A673 (cell line): ENCODE data around the gene ADD3. TPM values are rescaled to one million over a fixed set of nuclear protein-coding genes. Genes with fewer than 3 reads are reported as not detected.

Source experiments
- BruUV-seq: library from RNA; stranded (reverse); fragments of 400-500 nt; replicated peaks from 2 replicates; lab custom pipeline; 2021; lab: Mats Ljungman, UMichigan
- CTCF ChIA-PET: fragments of 300-600 bp; sonication (Branson Sonifier 250); formaldehyde crosslinking; loops from one replicate; lab custom pipeline; 2022; ENCODE audit warnings: antibody characterized with exemption; lab: Charles Lee
- POLR2A ChIA-PET: fragments of 300-600 bp; sonication (Branson Sonifier 250); formaldehyde crosslinking; loops from one replicate; lab custom pipeline; 2022; ENCODE audit warnings: antibody characterized with exemption; ENCODE audit not compliant: low non-redundant PET; lab: Charles Lee
- DNase-seq: peaks from one replicate; pipeline ENCODE4 v3.0.0-alpha.2; 2015; ENCODE audit warnings: low spot score
- H3K27ac ChIP-seq: fragments of 200-600 bp; sonication (generic); 2 replicates; pipeline ENCODE4 v1.5.1; 2016; ENCODE audit warnings: mixed run types, low read depth, mild to moderate bottlenecking, mixed read lengths, antibody characterized with exemption, low read length; ENCODE audit not compliant: poor library complexity, severe bottlenecking
- H3K27me3 ChIP-seq: fragments of 200-600 bp; sonication (generic); replicated peaks from 2 replicates; pipeline ENCODE4 v1.6.1; 2017; ENCODE audit warnings: mixed run types, low read depth, mild to moderate bottlenecking, mixed read lengths, antibody characterized with exemption, low read length; ENCODE audit not compliant: insufficient read depth, poor library complexity
- H3K36me3 ChIP-seq: fragments of 200-600 bp; sonication (generic); 2 replicates; pipeline ENCODE4 v1.6.1; 2016; ENCODE audit warnings: mixed run types, mild to moderate bottlenecking, mixed read lengths, antibody characterized with exemption, low read length; ENCODE audit not compliant: insufficient read depth, poor library complexity, severe bottlenecking
- H3K4me1 ChIP-seq: fragments of 200-600 bp; sonication (generic); 2 replicates; pipeline ENCODE4 v1.6.1; 2017; ENCODE audit warnings: mixed run types, mild to moderate bottlenecking, mixed read lengths, antibody characterized with exemption, low read length; ENCODE audit not compliant: insufficient read depth, poor library complexity, severe bottlenecking
- H3K4me3 ChIP-seq: fragments of 200-600 bp; sonication (generic); 2 replicates; pipeline ENCODE4 v1.5.1; 2016; ENCODE audit warnings: low read depth, mixed run types, mild to moderate bottlenecking, mixed read lengths, low read length; ENCODE audit not compliant: poor library complexity, severe bottlenecking
- H3K9me3 ChIP-seq: fragments of 200-600 bp; sonication (generic); 2 replicates; pipeline ENCODE4 v1.6.1; 2016; ENCODE audit warnings: mixed run types, low read depth, mild to moderate bottlenecking, mixed read lengths, antibody characterized with exemption, low read length; ENCODE audit not compliant: poor library complexity, severe bottlenecking
- EZH2 ChIP-seq: fragments of 200-600 bp; sonication (generic); IDR thresholded peaks from 2 replicates; pipeline ENCODE4 v1.6.1; 2017; ENCODE audit warnings: borderline replicate concordance, low read depth, mild to moderate bottlenecking, mixed read lengths, antibody characterized with exemption, low read length; ENCODE audit not compliant: poor library complexity, severe bottlenecking
- intact Hi-C: fragments of 100-400 bp; cut with micrococcal nuclease; formaldehyde crosslinking; loops from one replicate; pipeline ENCODE4 v1.10.0; 2022; ENCODE audit not compliant: unreplicated experiment
- total RNA-seq: library from RNA; stranded (reverse); gene quantifications from 2 replicates; pipeline ENCODE4 v1.2.3, GENCODE V29; 2021
- TF ChIP-seq, protein P1 (sequence below): fragments of 300-800, 200-600 bp; sonication (generic); conservative IDR thresholded peaks from 2 replicates; pipeline ENCODE4 v1.5.1; 2017; ENCODE audit warnings: low read depth, mild to moderate bottlenecking, antibody characterized with exemption, low read length, moderate library complexity, mixed read lengths

The ADD3 gene
- total RNA-seq, 1 experiment from 2014 or later: 82.9 TPM

DNA sequence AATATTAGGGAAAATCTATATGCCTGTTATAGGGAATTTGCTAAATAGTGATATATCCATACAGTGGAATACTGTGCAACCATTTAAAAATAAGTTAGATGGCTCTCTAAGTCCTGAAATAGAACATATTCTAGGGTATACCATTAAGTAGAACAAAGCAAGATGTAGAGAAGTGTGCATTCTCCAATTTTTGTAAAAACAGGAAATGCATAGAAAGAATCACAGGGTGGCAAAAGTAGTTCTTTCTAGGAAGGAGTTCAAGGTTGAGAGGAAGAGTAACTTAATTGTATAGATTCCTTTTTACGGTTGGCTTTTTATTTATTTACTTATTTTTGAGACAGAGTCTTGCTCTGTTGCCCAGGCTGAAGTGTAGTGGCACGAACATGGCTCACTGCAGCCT is 43.7 kb downstream of the ADD3 start:
- TF ChIP-seq, protein P1, sequence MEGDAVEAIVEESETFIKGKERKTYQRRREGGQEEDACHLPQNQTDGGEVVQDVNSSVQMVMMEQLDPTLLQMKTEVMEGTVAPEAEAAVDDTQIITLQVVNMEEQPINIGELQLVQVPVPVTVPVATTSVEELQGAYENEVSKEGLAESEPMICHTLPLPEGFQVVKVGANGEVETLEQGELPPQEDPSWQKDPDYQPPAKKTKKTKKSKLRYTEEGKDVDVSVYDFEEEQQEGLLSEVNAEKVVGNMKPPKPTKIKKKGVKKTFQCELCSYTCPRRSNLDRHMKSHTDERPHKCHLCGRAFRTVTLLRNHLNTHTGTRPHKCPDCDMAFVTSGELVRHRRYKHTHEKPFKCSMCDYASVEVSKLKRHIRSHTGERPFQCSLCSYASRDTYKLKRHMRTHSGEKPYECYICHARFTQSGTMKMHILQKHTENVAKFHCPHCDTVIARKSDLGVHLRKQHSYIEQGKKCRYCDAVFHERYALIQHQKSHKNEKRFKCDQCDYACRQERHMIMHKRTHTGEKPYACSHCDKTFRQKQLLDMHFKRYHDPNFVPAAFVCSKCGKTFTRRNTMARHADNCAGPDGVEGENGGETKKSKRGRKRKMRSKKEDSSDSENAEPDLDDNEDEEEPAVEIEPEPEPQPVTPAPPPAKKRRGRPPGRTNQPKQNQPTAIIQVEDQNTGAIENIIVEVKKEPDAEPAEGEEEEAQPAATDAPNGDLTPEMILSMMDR: no peak
- no peak for TF ChIP-seq EZH2
- ChIA-PET CTCF (no interaction called here), POLR2A (no interaction called here)
- DNase-seq: no peak
- no peaks in the 10 kb centered on the region for H3K27me3 ChIP-seq
- no peak overlapping the region for H3K27ac ChIP-seq
- H3K36me3 ChIP-seq: no peaks in the 10 kb centered on the region
- intact Hi-C loops: no loop called here
- H3K4me3 ChIP-seq: no peak overlapping the region
- peaks cover 15% of the 10 kb centered on the region for H3K4me1 ChIP-seq
- no TSS peak for BruUV-seq
- H3K9me3 ChIP-seq: peaks cover 12% of the 10 kb centered on the region

DNA sequence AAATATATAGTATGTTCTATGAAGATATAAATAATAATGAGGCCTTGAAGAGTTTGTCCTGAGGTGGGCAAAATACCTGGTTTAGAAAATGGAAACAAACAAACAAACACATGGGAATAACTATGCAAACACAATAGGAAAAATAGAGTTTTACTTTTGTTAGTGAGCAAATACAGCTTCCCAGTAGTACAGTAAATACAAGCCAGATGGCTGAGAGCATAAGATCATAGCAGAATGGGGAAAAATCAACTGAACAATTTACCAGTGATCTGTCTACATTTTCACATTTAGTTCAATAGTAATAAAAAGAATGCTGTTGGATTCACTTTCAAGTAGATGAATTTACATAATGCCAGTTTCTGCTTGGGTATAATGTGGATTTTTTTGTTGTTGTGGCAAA is 45.1 kb downstream of the ADD3 start:
- no peaks in the 10 kb centered on the region for H3K27me3 ChIP-seq
- peaks cover 11% of the 10 kb centered on the region for H3K9me3 ChIP-seq
- POLR2A ChIA-PET: no interaction called here
- DNase-seq: no peak
- intact Hi-C loops: no loop called here
- peaks cover 29% of the 10 kb centered on the region for H3K4me1 ChIP-seq
- TF ChIP-seq EZH2: no peak
- TF ChIP-seq, protein P1: no peak
- CTCF ChIA-PET: no interaction called here
- no peak overlapping the region for H3K27ac ChIP-seq
- H3K36me3 ChIP-seq: no peaks in the 10 kb centered on the region
- H3K4me3 ChIP-seq: no peak overlapping the region
- no TSS peak for BruUV-seq

DNA sequence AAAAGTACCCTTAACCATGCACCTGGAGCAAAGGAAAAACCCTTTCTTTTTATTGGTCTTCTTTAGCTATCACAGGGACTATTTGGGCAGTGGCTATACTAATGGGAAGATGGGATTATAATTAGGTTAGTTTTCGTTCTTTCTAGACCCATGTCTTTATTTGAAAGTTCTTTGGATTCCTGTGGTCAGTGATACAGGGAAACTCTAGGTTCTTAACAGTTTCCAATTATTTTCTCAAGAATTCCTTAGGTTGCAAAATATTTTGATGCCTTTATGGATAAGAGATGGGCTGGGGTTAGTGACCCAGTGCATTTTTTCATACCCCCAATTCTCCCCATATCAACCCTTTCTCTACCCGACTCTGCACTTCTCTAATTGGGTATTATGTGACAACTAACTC is 49.0 kb downstream of the ADD3 start:
- no peak for DNase-seq
- Histone ChIP-seq H3K9me3 (no peaks in the 10 kb centered on the region), H3K27me3 (no peaks in the 10 kb centered on the region), H3K4me3 (no peak overlapping the region), H3K36me3 (no peaks in the 10 kb centered on the region), H3K27ac (peak overlapping the region; percentile 58), H3K4me1 (peaks cover 62% of the 10 kb centered on the region)
- POLR2A ChIA-PET: no interaction called here
- no TSS peak for BruUV-seq
- TF ChIP-seq EZH2: no peak
- TF ChIP-seq, protein P1: no peak
- intact Hi-C loops: no loop called here
- CTCF ChIA-PET: interaction anchor here (1.4 kb wide), 1 partner anchor 77 kb away, joined by 5 read pairs; no protein-coding TSS in a partner anchor
